D721Med (cell line): ENCODE results near the gene OR2A25.

Experiments used
- DNase-seq: peaks from one replicate; pipeline ENCODE4 v3.0.0; 2011; ENCODE audit warnings: low spot score; ENCODE audit not compliant: insufficient read length
- FAIRE-seq: peaks from 2 replicates; lab custom pipeline; 2011; peaks lifted over from hg19 to GRCh38; lab: Jason Lieb, UNC
- CTCF ChIP-seq: IDR thresholded peaks from 2 replicates; pipeline ENCODE4 v1.5.1; 2012; ENCODE audit warnings: mild to moderate bottlenecking, control low read depth; ENCODE audit not compliant: insufficient read depth; ENCODE audit errors: missing control alignments

Gene OR2A25

GRCh38 chr7:144069511-144069910, at the start of gene OR2A25:
Gene OR2A25 (plus strand): TSS chr7:144069811. CDS start chr7:144074220, 4,409 bp downstream.
- FAIRE-seq (no peak), DNase-seq (no peak)
- TF ChIP-seq CTCF = no peak

- no peak for TF ChIP-seq CTCF
- no peak for FAIRE-seq
- DNase-seq = no peak
Measured at GRCh38 chr7:144020340-144020739, 49.3 kb upstream of the OR2A25 start.

- no peak for DNase-seq
- TF ChIP-seq CTCF = no peak
- FAIRE-seq = no peak
Measured at GRCh38 chr7:144022169-144022568, 47.4 kb upstream of the OR2A25 start.

- DNase-seq = no peak
- TF ChIP-seq CTCF = no peak
- no peak for FAIRE-seq
Measured at GRCh38 chr7:144023171-144023827, 46.3 kb upstream of the OR2A25 start.

- TF ChIP-seq CTCF = no peak
- FAIRE-seq = no peak
- no peak for DNase-seq
Measured at GRCh38 chr7:144024213-144024612, 45.4 kb upstream of the OR2A25 start.

GRCh38 chr7:144026203-144026883, 43.3 kb upstream of the OR2A25 start:
- no peak for DNase-seq
- FAIRE-seq = no peak
- no peak for TF ChIP-seq CTCF

GRCh38 chr7:144027070-144027469, 42.5 kb upstream of the OR2A25 start:
- FAIRE-seq (peak; percentile 77), DNase-seq (no peak)

More at GRCh38 chr7:144027070-144027469, 42.5 kb upstream of the OR2A25 start:
- peak; percentile 40 for TF ChIP-seq CTCF
